GM18519 (cell line): ENCODE data around the gene GNS.
"Not testable (repeated sequence)": the region's sequence is repeated elsewhere in the genome, so short reads cannot be mapped to it uniquely, and the experiment has no call there.

ENCODE experiments used
- ATAC-seq: cut with Tn5 transposase; IDR thresholded peaks from one replicate; pipeline ENCODE4 v1.9.1; 2021; ENCODE audit warnings: mild to moderate bottlenecking, moderate library complexity; ENCODE audit not compliant: unreplicated experiment, low FRiP score

The GNS gene

GRCh38 chr12:64759035-64759894 is at the start of gene GNS:
GNS (minus strand) TSS chr12:64759406; CDS start chr12:64759276, 130 bp downstream.
- ATAC-seq: peak; percentile 82

- peak; percentile 64 for ATAC-seq
Measured at GRCh38 chr12:64808110-64808509, 48.9 kb upstream of the GNS start.

GRCh38 chr12:64806593-64807460 is 47.6 kb upstream of the GNS start:
- no peak for ATAC-seq

GRCh38 chr12:64806173-64806572 is 47.0 kb upstream of the GNS start:
- ATAC-seq: no peak

- not testable (repeated sequence) for ATAC-seq
Measured at GRCh38 chr12:64802180-64802775, 43.1 kb upstream of the GNS start.

- no peak for ATAC-seq
Measured at GRCh38 chr12:64801381-64801780, 42.2 kb upstream of the GNS start.

- no peak for ATAC-seq
Measured at GRCh38 chr12:64800640-64801039, 41.4 kb upstream of the GNS start.

GRCh38 chr12:64798165-64798564 is 39.0 kb upstream of the GNS start:
- no peak for ATAC-seq

GRCh38 chr12:64797156-64797555 is 38.0 kb upstream of the GNS start:
- no peak for ATAC-seq

- peak; percentile 83 for ATAC-seq
Measured at GRCh38 chr12:64796205-64796845, 37.1 kb upstream of the GNS start.

- ATAC-seq: no peak
Measured at GRCh38 chr12:64794305-64794704, 35.1 kb upstream of the GNS start.

GRCh38 chr12:64793610-64794009 is 34.4 kb upstream of the GNS start:
- no peak for ATAC-seq

- ATAC-seq: no peak
Measured at GRCh38 chr12:64792128-64792527, 32.9 kb upstream of the GNS start.

GRCh38 chr12:64791036-64791435 is 31.8 kb upstream of the GNS start:
- ATAC-seq: no peak

- no peak for ATAC-seq
Measured at GRCh38 chr12:64790166-64790565, 31.0 kb upstream of the GNS start.

GRCh38 chr12:64785838-64786237 is 26.6 kb upstream of the GNS start:
- no peak for ATAC-seq

- ATAC-seq: no peak
Measured at GRCh38 chr12:64782191-64782876, 23.1 kb upstream of the GNS start.

GRCh38 chr12:64781280-64782190 is 22.3 kb upstream of the GNS start:
- no peak for ATAC-seq
